Progenitor cell of endocrine pancreas (in vitro differentiated cells): ENCODE results near the gene AP3M1. TPM values are rescaled to one million over a fixed set of nuclear protein-coding genes. Genes with fewer than 3 reads are reported as not detected.
A peak's percentile ranks its signal among the peaks of the same experiment; 100 is the strongest.

Source experiments
- DNase-seq: peaks from one replicate; pipeline ENCODE4 v3.0.0; 2021; ENCODE audit warnings: low spot score; ENCODE audit not compliant: unreplicated experiment
- H3K27ac Mint-ChIP-seq: 2 replicates; pipeline ENCODE4 v1.8.0; 2021; ENCODE audit warnings: mild to moderate bottlenecking, moderate library complexity, mixed read lengths
- H3K27me3 Mint-ChIP-seq: 2 replicates; pipeline ENCODE4 v1.8.0; 2021; ENCODE audit warnings: mixed read lengths
- H3K36me3 Mint-ChIP-seq: 2 replicates; pipeline ENCODE4 v1.8.0; 2022; ENCODE audit warnings: mixed read lengths; ENCODE audit not compliant: insufficient read depth
- H3K4me1 Mint-ChIP-seq: 2 replicates; pipeline ENCODE4 v1.8.0; 2021; ENCODE audit warnings: low read depth, mixed read lengths
- H3K4me3 Mint-ChIP-seq: 2 replicates; pipeline ENCODE4 v1.8.0; 2021; ENCODE audit warnings: low read depth, mild to moderate bottlenecking, moderate library complexity, mixed read lengths
- H3K9me3 Mint-ChIP-seq: 2 replicates; pipeline ENCODE4 v1.8.0; 2021; ENCODE audit warnings: low read depth, mixed read lengths
- CTCF ChIP-seq: fragments of 200-600 bp; sonication (generic); IDR thresholded peaks from one replicate; pipeline ENCODE4 v1.5.0; 2021; ENCODE audit warnings: antibody characterized with exemption, mild to moderate bottlenecking; ENCODE audit not compliant: unreplicated experiment
- total RNA-seq: library from RNA; stranded (reverse); gene quantifications from 2 replicates; pipeline ENCODE4 v1.2.1, GENCODE V29; 2021

The AP3M1 gene
- total RNA-seq, 1 donor from 2014 or later = 51.7 TPM

GRCh38 chr10:74167443-74167842 is 16.8 kb upstream of the AP3M1 start:
- H3K36me3 Mint-ChIP-seq = no peaks in the 10 kb centered on the region
- no peaks in the 10 kb centered on the region for H3K9me3 Mint-ChIP-seq
- H3K4me3 Mint-ChIP-seq = no peak overlapping the region
- DNase-seq = no peak
- H3K27ac Mint-ChIP-seq = no peak overlapping the region
- TF ChIP-seq CTCF = no peak
- peaks cover 18% of the 10 kb centered on the region for H3K4me1 Mint-ChIP-seq
- H3K27me3 Mint-ChIP-seq = no peaks in the 10 kb centered on the region

- no peak for DNase-seq
- Mint-ChIP-seq H3K9me3 (no peaks in the 10 kb centered on the region), H3K27ac (no peak overlapping the region), H3K27me3 (no peaks in the 10 kb centered on the region), H3K4me3 (no peak overlapping the region), H3K36me3 (no peaks in the 10 kb centered on the region), H3K4me1 (peaks cover 13% of the 10 kb centered on the region)
- no peak for TF ChIP-seq CTCF
Measured at GRCh38 chr10:74165530-74165901, 14.9 kb upstream of the AP3M1 start.

DNA sequence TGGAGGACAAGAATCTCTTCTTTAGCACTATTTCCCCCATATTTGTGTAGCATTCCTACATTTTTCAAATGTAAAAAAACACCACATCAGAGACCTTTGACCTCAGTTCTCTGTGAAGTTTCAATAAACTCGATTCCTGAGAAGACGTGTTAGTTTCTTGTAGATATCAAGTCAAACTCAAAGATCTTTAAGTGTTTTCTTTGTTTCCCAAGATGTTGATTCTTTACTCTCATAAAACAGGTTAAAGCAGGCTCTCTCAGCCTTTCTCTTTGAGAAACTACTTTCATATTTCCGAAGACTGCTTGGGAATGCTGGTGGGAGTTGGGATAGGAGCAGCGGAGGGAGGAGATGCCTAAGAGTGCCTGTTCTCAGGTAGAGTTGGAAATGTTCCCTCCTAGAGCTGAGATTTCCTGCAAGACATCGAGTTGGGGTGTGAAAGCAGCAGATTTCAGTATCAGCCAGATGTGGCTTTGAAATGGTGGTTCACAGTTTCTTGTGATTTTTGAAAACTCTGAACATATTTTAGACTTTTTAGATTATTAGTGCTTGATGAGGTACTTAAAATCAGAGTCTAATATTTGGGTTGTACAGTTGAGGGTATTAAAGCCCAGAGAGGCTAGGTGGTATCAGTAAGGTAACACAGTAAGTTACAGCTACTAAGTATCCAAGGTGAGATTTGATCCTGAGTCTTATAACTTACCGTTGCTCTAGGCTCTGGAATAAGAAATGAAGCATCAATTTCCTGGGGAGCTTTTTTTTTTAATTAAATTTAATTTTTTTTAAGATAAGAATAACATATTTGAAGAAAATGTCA is 14.3 kb upstream of the AP3M1 start:
- H3K27me3 Mint-ChIP-seq = no peaks in the 10 kb centered on the region
- H3K4me1 Mint-ChIP-seq = peaks cover 13% of the 10 kb centered on the region
- TF ChIP-seq CTCF = no peak
- H3K4me3 Mint-ChIP-seq = no peak overlapping the region
- no peaks in the 10 kb centered on the region for H3K9me3 Mint-ChIP-seq
- no peak for DNase-seq
- peak overlapping the region; percentile 65 for H3K27ac Mint-ChIP-seq
- no peaks in the 10 kb centered on the region for H3K36me3 Mint-ChIP-seq

DNA sequence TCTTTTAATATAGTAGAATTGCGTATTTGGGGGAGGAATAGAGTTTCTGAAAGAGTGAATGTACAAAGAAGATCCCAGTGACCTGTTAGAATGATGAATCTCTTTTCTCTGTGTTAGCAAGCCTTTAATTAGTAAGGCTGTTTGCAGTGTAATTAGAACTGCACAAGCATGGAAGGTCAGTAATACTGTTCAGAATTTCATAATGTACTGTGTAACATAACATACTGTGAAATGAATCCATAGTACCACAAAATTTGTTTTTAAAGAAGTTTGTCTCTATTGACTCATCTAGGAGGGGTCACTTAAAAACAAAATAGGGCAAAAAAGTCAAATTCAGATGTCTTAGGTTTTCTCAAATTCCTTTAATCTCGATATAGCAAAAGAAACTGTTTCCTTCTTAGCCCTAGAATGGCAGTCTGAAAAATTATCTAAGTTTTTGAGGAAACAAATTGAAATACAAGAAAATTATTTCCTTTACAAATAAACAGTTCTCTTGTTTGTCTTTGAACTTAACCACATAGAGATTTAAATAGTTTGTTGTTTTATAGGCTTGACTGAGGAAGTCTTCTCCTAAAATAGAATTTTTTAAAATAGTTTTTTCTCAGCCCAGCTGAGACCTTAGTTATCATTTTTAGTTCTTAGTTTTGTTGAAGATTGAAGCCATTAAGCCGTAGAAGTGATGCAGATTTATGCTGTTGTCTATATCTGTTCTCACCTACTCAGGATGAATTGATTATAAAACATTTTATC is 12.9 kb upstream of the AP3M1 start:
- H3K9me3 Mint-ChIP-seq = no peaks in the 10 kb centered on the region
- H3K4me1 Mint-ChIP-seq = peaks cover 10% of the 10 kb centered on the region
- no peak overlapping the region for H3K27ac Mint-ChIP-seq
- no peak for TF ChIP-seq CTCF
- no peaks in the 10 kb centered on the region for H3K36me3 Mint-ChIP-seq
- no peak for DNase-seq
- H3K27me3 Mint-ChIP-seq = no peaks in the 10 kb centered on the region
- no peak overlapping the region for H3K4me3 Mint-ChIP-seq

DNA sequence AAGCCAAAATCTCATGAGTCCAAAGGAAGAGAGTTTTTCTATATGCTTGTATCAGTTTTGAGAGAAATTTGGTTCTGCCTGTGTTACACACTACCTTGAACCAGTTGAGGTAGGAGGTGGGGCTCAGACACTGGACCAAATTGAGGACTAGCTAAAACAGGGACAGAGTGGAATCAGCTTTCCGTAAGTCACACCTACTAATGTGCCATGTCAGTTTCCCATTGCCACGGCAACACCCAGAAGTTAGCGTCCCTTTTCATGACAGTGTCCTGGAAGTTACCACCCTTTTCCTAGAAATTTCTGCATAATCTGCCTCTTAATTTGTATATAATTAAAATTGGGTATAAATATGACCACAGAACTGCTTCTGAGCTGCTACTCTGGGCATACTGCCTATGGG is 9.4 kb upstream of the AP3M1 start:
- DNase-seq = no peak
- Mint-ChIP-seq H3K4me1 (peaks cover 8% of the 10 kb centered on the region), H3K36me3 (no peaks in the 10 kb centered on the region), H3K4me3 (no peak overlapping the region), H3K27me3 (no peaks in the 10 kb centered on the region), H3K9me3 (no peaks in the 10 kb centered on the region), H3K27ac (no peak overlapping the region)
- TF ChIP-seq CTCF = no peak
